Liver (tissue), 9 donors: ENCODE data around the gene BAG5. TPM values are rescaled to one million over a fixed set of nuclear protein-coding genes. Genes with fewer than 3 reads are reported as not detected.
A peak's percentile ranks its signal among the peaks of the same experiment; 100 is the strongest.

Experiments used
- DNase-seq: peaks from one replicate; pipeline ENCODE4 v3.0.0-alpha.2; 2017; ENCODE audit warnings: low spot score
- H3K27ac ChIP-seq, 2 donors: one replicate each; pipeline ENCODE4 v1.7.0; 2013; ENCODE audit warnings: inconsistent platforms in 2 of 2, low read length in 2 of 2, control low read depth in 1 of 2, low read depth in 1 of 2, mild to moderate bottlenecking in 1 of 2
- H3K27me3 ChIP-seq, 4 donors: one replicate each; pipeline versions ENCODE4 v1.6.1 to v1.7.0; 2013; ENCODE audit warnings: low read length in 3 of 4, inconsistent platforms in 1 of 4, mild to moderate bottlenecking in 1 of 4, moderate library complexity in 1 of 4; ENCODE audit not compliant: control insufficient read depth in 4 of 4, insufficient read depth in 4 of 4
- H3K36me3 ChIP-seq, 4 donors: one replicate each; pipeline versions ENCODE4 v1.6.1 to v1.7.0; 2013; ENCODE audit warnings: low read length in 3 of 4, mild to moderate bottlenecking in 3 of 4, low read depth in 1 of 4, moderate library complexity in 1 of 4; ENCODE audit not compliant: control insufficient read depth in 4 of 4, insufficient read depth in 3 of 4
- H3K4me1 ChIP-seq, 4 donors: one replicate each; pipeline versions ENCODE4 v1.6.1 to v1.7.0; 2013; ENCODE audit warnings: low read length in 3 of 4, mild to moderate bottlenecking in 3 of 4, moderate library complexity in 1 of 4; ENCODE audit not compliant: control insufficient read depth in 4 of 4, insufficient read depth in 4 of 4
- H3K4me3 ChIP-seq, 3 donors: one replicate each; pipeline versions ENCODE4 v1.6.1 to v1.7.0; 2013; ENCODE audit warnings: low read length in 3 of 3, control low read depth in 1 of 3, low read depth in 1 of 3, mild to moderate bottlenecking in 1 of 3
- H3K9ac ChIP-seq, 2 donors: one replicate each; pipeline ENCODE4 v1.7.0; 2013; ENCODE audit warnings: low read length in 2 of 2, mild to moderate bottlenecking in 2 of 2, moderate library complexity in 2 of 2, control low read depth in 1 of 2, low read depth in 1 of 2
- H3K9me3 ChIP-seq, 4 donors: one replicate each; pipeline versions ENCODE4 v1.6.1 to v1.7.0; 2013; ENCODE audit warnings: low read length in 3 of 4; ENCODE audit not compliant: control insufficient read depth in 4 of 4
- ATF3 ChIP-seq: IDR thresholded peaks from 2 replicates; pipeline ENCODE4 v1.6.1; 2016; ENCODE audit warnings: antibody characterized with exemption
- CTCF ChIP-seq: fragments of 150-350 bp; IDR thresholded peaks from 2 replicates; pipeline ENCODE4 v1.5.1; 2017; ENCODE audit warnings: improper control_type of control experiment, low read depth, low read length; ENCODE audit not compliant: missing input control
- EGR1 ChIP-seq, 2 donors: IDR thresholded peaks; 2 replicates each; pipeline ENCODE4 v1.6.1; 2016 to 2018; ENCODE audit warnings: antibody characterized with exemption in 2 of 2, low read depth in 2 of 2
- FOXA1 ChIP-seq: IDR thresholded peaks from 2 replicates; pipeline ENCODE4 v1.6.1; 2016; ENCODE audit warnings: antibody characterized with exemption
- FOXA2 ChIP-seq: IDR thresholded peaks from 2 replicates; pipeline ENCODE4 v1.6.1; 2016; ENCODE audit warnings: antibody characterized with exemption
- GABPA ChIP-seq, 2 donors: IDR thresholded peaks in 1 of 2; conservative IDR thresholded peaks in 1 of 2; 2 replicates each; pipeline ENCODE4 v1.6.1; 2016; ENCODE audit warnings: antibody characterized with exemption in 2 of 2, mild to moderate bottlenecking in 1 of 2, moderate library complexity in 1 of 2
- HNF4A ChIP-seq, 2 donors: conservative IDR thresholded peaks; 2 replicates each; pipeline ENCODE4 v1.6.1; 2016; ENCODE audit warnings: antibody characterized with exemption in 2 of 2, mild to moderate bottlenecking in 2 of 2
- HNF4G ChIP-seq: IDR thresholded peaks from 2 replicates; pipeline ENCODE4 v1.6.1; 2016; ENCODE audit warnings: antibody characterized with exemption
- JUND ChIP-seq, 2 donors: IDR thresholded peaks; 2 replicates each; pipeline ENCODE4 v1.6.1; 2016; ENCODE audit warnings: antibody characterized with exemption in 2 of 2
- MAX ChIP-seq: IDR thresholded peaks from 2 replicates; pipeline ENCODE4 v1.6.1; 2016; ENCODE audit warnings: antibody characterized with exemption
- NR2F2 ChIP-seq: IDR thresholded peaks from 2 replicates; pipeline ENCODE4 v1.6.1; 2016; ENCODE audit warnings: antibody characterized with exemption
- RAD21 ChIP-seq, 2 donors: IDR thresholded peaks; 2 replicates each; pipeline ENCODE4 v1.6.1; 2016; ENCODE audit warnings: antibody characterized with exemption in 2 of 2, mild to moderate bottlenecking in 2 of 2
- REST ChIP-seq: IDR thresholded peaks from 2 replicates; pipeline ENCODE4 v1.6.1; 2016; ENCODE audit warnings: antibody characterized with exemption, mild to moderate bottlenecking
- RXRA ChIP-seq, 2 donors: IDR thresholded peaks; 2 replicates each; pipeline ENCODE4 v1.6.1; 2017 to 2018; ENCODE audit warnings: antibody characterized with exemption in 2 of 2, mild to moderate bottlenecking in 1 of 2
- SP1 ChIP-seq: IDR thresholded peaks from 2 replicates; pipeline ENCODE4 v1.6.1; 2018; ENCODE audit warnings: antibody characterized with exemption, mild to moderate bottlenecking
- TAF1 ChIP-seq: conservative IDR thresholded peaks from 2 replicates; pipeline ENCODE4 v1.6.1; 2016; ENCODE audit warnings: antibody characterized with exemption, mild to moderate bottlenecking
- YY1 ChIP-seq: IDR thresholded peaks from 2 replicates; pipeline ENCODE4 v1.6.1; 2016; ENCODE audit warnings: antibody characterized with exemption, mild to moderate bottlenecking
- ZBTB33 ChIP-seq: IDR thresholded peaks from 2 replicates; pipeline ENCODE4 v1.6.1; 2016; ENCODE audit warnings: antibody characterized with exemption
- WGBS: extraction: QIAGEN DNeasy Blood & Tissue Kit; methylation state at CpG from one replicate; pipeline ENCODE4 v1.1.7; 2013; 5-methylcytosine and 5-hydroxymethylcytosine counted together
- polyA plus RNA-seq, 2 donors: library from polyadenylated mRNA; stranded (reverse) in 1 of 2; unstranded in 1 of 2; fragments of 200-250 nt in 1 of 2; fragments of >200 nt in 1 of 2; fragmentation: Nextera tagmentation in 1 of 2; extraction: Ambion mirVana in 1 of 2; gene quantifications; one replicate each; pipeline versions ENCODE4 v1.2.1 to v1.2.3, GENCODE V29; 2013 to 2015
- total RNA-seq, 2 donors: library from RNA; depleted of rRNA; stranded (reverse); fragments of >200 nt; gene quantifications; one replicate each; pipeline ENCODE4 v1.2.3, GENCODE V29; 2014
- donor health status: healthy.
- donor health status: healthy.
- donor health status: healthy.
- donor health status: healthy.
- donor health status: healthy.

Gene BAG5
- total and polyA plus RNA-seq, 4 donors, result 5.4 to 12.5 (median 8.8) TPM

- no peak overlapping the region for H3K9ac ChIP-seq
- no peaks in the 10 kb centered on the region for H3K27me3 ChIP-seq
- DNase-seq, result no peak
- no peak overlapping the region for H3K4me3 ChIP-seq
- no peaks in the 10 kb centered on the region for H3K36me3 ChIP-seq
- TF ChIP-seq YY1 (no peak), GABPA (IDR thresholded peaks at IDR 0.05 in 1 of 2, conservative IDR thresholded peaks at IDR 0.05 in 1 of 2) (no peak), HNF4G (no peak), ZBTB33 (no peak), RXRA (IDR thresholded peaks at IDR 0.05) (no peak)
- no peak overlapping the region for H3K27ac ChIP-seq
- peaks cover 26 to 81% (median 46%) of the 10 kb centered on the region in 4 donors for H3K4me1 ChIP-seq
- no peaks in the 10 kb centered on the region for H3K9me3 ChIP-seq
- 93% methylated on average over 1 of the region's 1 CpG for WGBS
Observed at GRCh38 chr14:103526914-103527248, 35.6 kb downstream of the BAG5 start.

GRCh38 chr14:103526247-103526913, 36.1 kb downstream of the BAG5 start:
- 55% methylated on average over 8 of the region's 8 CpGs for WGBS
- Histone ChIP-seq H3K27ac (no peak overlapping the region), H3K9ac (no peak overlapping the region), H3K27me3 (no peaks in the 10 kb centered on the region), H3K4me1 (peaks cover 29 to 78% (median 46%) of the 10 kb centered on the region in 4 donors), H3K36me3 (no peaks in the 10 kb centered on the region), H3K9me3 (no peaks in the 10 kb centered on the region), H3K4me3 (no peak overlapping the region)
- no peak for DNase-seq
- TF ChIP-seq FOXA1 (no peak), HNF4A (conservative IDR thresholded peaks at IDR 0.05) (peak in 1 of 2 donors; percentile 19), EGR1 (IDR thresholded peaks at IDR 0.05; ENCODE audit: low read depth in 2 of 2) (no peak), MAX (no peak), RXRA (IDR thresholded peaks at IDR 0.05) (peak in 1 of 2 donors; percentile 16), SP1 (peak; percentile 10), ATF3 (no peak), HNF4G (no peak), TAF1 (no peak), REST (no peak), GABPA (IDR thresholded peaks at IDR 0.05 in 1 of 2, conservative IDR thresholded peaks at IDR 0.05 in 1 of 2) (no peak), RAD21 (IDR thresholded peaks at IDR 0.05) (no peak), NR2F2 (no peak), ZBTB33 (no peak), JUND (IDR thresholded peaks at IDR 0.05) (no peak), CTCF (no peak), FOXA2 (no peak), YY1 (no peak)
